Suppressor macrophage treated with lipopolysaccharide for 1 hour (primary cell): Measurements from ENCODE around the gene MT1HL1.
"Not testable (repeated sequence)": the region's sequence is repeated elsewhere in the genome, so short reads cannot be mapped to it uniquely, and the experiment has no call there.

Experiments used
- DNase-seq, 3 donors: peaks; one replicate each; pipeline ENCODE4 v3.0.0-alpha.2; 2020 to 2022

MT1HL1 gene

GRCh38 chr1:237013608-237014007, 9.4 kb upstream of the MT1HL1 start:
- no peak for DNase-seq

- no peak for DNase-seq
Observed at GRCh38 chr1:237012788-237013383, 8.6 kb upstream of the MT1HL1 start.

- no peak for DNase-seq
Observed at GRCh38 chr1:237012361-237012760, 8.1 kb upstream of the MT1HL1 start.

GRCh38 chr1:237011432-237011831, 7.2 kb upstream of the MT1HL1 start:
- DNase-seq: no peak

- DNase-seq: no peak
Observed at GRCh38 chr1:237009611-237010010, 5.4 kb upstream of the MT1HL1 start.

GRCh38 chr1:237007147-237007881, 3.1 kb upstream of the MT1HL1 start:
- DNase-seq: no peak

- no peak for DNase-seq
Observed at GRCh38 chr1:237005674-237006073, 1.4 kb upstream of the MT1HL1 start.

GRCh38 chr1:237003516-237003915, 725 bp downstream of the MT1HL1 start:
- no peak for DNase-seq

GRCh38 chr1:237000191-237000590, 4.0 kb downstream of the MT1HL1 start:
- DNase-seq: no peak

- DNase-seq: no peak
Observed at GRCh38 chr1:236998546-236998945, 5.7 kb downstream of the MT1HL1 start.

- no peak for DNase-seq
Observed at GRCh38 chr1:236997882-236998281, 6.4 kb downstream of the MT1HL1 start.

- no peak for DNase-seq
Observed at GRCh38 chr1:236997361-236997760, 6.9 kb downstream of the MT1HL1 start.

- DNase-seq: no peak
Observed at GRCh38 chr1:236994450-236994849, 9.8 kb downstream of the MT1HL1 start.

- no peak for DNase-seq
Observed at GRCh38 chr1:236992449-236992848, 11.8 kb downstream of the MT1HL1 start.

GRCh38 chr1:236990052-236990445, 14.2 kb downstream of the MT1HL1 start:
- DNase-seq: no peak

- DNase-seq: no peak
Observed at GRCh38 chr1:236989290-236990051, 14.8 kb downstream of the MT1HL1 start.

- no peak for DNase-seq
Observed at GRCh38 chr1:236983818-236984217, 20.4 kb downstream of the MT1HL1 start.

- no peak for DNase-seq
Observed at GRCh38 chr1:236982380-236982779, 21.9 kb downstream of the MT1HL1 start.

GRCh38 chr1:236981431-236981830, 22.8 kb downstream of the MT1HL1 start:
- DNase-seq: not testable (repeated sequence)

- DNase-seq: no peak
Observed at GRCh38 chr1:236980673-236981072, 23.6 kb downstream of the MT1HL1 start.

GRCh38 chr1:236979149-236979900, 24.9 kb downstream of the MT1HL1 start:
- DNase-seq: no peak

- DNase-seq: no peak
Observed at GRCh38 chr1:236978740-236979139, 25.5 kb downstream of the MT1HL1 start.

GRCh38 chr1:236975461-236975860, 28.8 kb downstream of the MT1HL1 start:
- DNase-seq: no peak
